ENCODE results near the gene MED1. TPM values are rescaled to one million over a fixed set of nuclear protein-coding genes. Genes with fewer than 3 reads are reported as not detected.

The MED1 gene
- total RNA-seq, 2 experiments from 2014 or later = 24.7 to 28.7 TPM

DNA sequence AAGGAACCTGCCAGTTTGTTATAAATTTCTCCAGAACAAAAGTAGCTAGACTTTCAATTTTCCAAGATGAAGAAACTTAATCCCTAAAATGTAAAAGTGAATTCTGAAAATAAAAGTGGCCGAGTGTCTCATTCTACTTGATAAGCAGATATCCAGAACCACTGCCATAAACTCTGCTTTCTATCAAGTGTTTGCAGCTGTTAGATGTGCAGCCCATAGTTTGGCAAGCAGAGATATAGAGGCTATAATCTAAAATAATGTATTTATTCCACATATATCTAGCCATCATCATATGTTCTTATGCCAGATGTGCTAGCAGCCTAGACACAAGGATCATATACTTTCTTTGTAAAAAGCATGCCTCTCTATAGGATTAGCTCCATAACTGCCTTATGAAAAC, 34.9 kb downstream of the MED1 start:
- Histone ChIP-seq H3K27me3 (ENCODE audit: control insufficient read depth in 1 of 2, insufficient read depth in 2 of 2, low read length in 2 of 2) (no peaks in the 10 kb centered on the region), H3K4me3 (ENCODE audit: low read length) (no peak overlapping the region), H3K9me3 (ENCODE audit: control insufficient read depth in 1 of 2, insufficient read depth in 1 of 2, low read length in 2 of 2) (no peaks in the 10 kb centered on the region), H3K27ac (ENCODE audit: low read depth in 1 of 2, low read length in 2 of 2) (no peak overlapping the region), H3K36me3 (ENCODE audit: insufficient read depth, low read length) (peaks cover 76% of the 10 kb centered on the region), H3K4me1 (ENCODE audit: insufficient read depth, low read length) (no peaks in the 10 kb centered on the region)
- DNase-seq (no peak), ATAC-seq (ENCODE audit: poor library complexity) (no peak)
- ChIA-PET CTCF (interaction anchor here (0.7 kb wide), 2 partner anchors 35 to 44 kb away, joined by 3 read pairs; no protein-coding TSS in a partner anchor), POLR2A (no interaction called here)
- intact Hi-C loops (cut with DNase I, micrococcal nuclease) = loop anchor here in 1 of 2 experiments (10.0 kb wide), 1 partner anchor 141 kb away; no protein-coding TSS in a partner anchor
- Mint-ChIP-seq H3K4me1 (ENCODE audit: low read depth) (no peaks in the 10 kb centered on the region), H3K36me3 (ENCODE audit: low read depth) (peaks cover 73% of the 10 kb centered on the region), H3K27me3 (no peaks in the 10 kb centered on the region), H3K4me3 (no peak overlapping the region), H3K27ac (no peak overlapping the region), H3K9me3 (no peaks in the 10 kb centered on the region)
- TF ChIP-seq, protein P1, sequence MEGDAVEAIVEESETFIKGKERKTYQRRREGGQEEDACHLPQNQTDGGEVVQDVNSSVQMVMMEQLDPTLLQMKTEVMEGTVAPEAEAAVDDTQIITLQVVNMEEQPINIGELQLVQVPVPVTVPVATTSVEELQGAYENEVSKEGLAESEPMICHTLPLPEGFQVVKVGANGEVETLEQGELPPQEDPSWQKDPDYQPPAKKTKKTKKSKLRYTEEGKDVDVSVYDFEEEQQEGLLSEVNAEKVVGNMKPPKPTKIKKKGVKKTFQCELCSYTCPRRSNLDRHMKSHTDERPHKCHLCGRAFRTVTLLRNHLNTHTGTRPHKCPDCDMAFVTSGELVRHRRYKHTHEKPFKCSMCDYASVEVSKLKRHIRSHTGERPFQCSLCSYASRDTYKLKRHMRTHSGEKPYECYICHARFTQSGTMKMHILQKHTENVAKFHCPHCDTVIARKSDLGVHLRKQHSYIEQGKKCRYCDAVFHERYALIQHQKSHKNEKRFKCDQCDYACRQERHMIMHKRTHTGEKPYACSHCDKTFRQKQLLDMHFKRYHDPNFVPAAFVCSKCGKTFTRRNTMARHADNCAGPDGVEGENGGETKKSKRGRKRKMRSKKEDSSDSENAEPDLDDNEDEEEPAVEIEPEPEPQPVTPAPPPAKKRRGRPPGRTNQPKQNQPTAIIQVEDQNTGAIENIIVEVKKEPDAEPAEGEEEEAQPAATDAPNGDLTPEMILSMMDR (IDR thresholded peaks at IDR 0.05) = no peak

DNA sequence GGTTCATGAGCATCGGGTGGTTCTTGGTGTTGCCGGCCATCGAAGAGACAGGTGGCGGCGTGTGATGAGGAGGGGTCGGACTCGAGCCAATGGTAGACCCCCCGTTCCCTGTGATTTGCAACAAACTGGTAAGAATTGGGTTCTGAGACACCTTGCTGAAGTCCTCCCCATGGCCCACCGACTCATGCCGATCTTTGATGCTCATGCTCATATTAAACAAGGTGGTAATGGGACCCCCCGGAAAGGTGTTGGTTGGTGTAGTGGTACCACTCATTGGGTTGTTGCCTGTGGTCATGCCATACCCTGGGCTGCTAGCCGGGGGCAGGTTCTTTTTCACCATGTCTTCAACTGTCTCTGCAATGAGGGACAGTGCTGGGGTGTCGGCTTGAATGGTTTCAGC, 40.8 kb downstream of the MED1 start:
- no peak overlapping the region for H3K4me3 Mint-ChIP-seq
- H3K4me1 Mint-ChIP-seq (ENCODE audit: low read depth) = peaks cover 5% of the 10 kb centered on the region
- Histone ChIP-seq H3K4me1 (ENCODE audit: insufficient read depth, low read length) (no peaks in the 10 kb centered on the region), H3K9me3 (ENCODE audit: control insufficient read depth in 1 of 2, insufficient read depth in 1 of 2, low read length in 2 of 2) (no peaks in the 10 kb centered on the region), H3K4me3 (ENCODE audit: low read length) (no peak overlapping the region), H3K27me3 (ENCODE audit: control insufficient read depth in 1 of 2, insufficient read depth in 2 of 2, low read length in 2 of 2) (no peaks in the 10 kb centered on the region), H3K27ac (ENCODE audit: low read depth in 1 of 2, low read length in 2 of 2) (no peak overlapping the region), H3K36me3 (ENCODE audit: insufficient read depth, low read length) (peaks cover 69% of the 10 kb centered on the region)
- DNase-seq (no peak), ATAC-seq (ENCODE audit: poor library complexity) (no peak)
- POLR2A ChIA-PET = no interaction called here
- CTCF ChIA-PET = no interaction called here
- peaks cover 56% of the 10 kb centered on the region for H3K36me3 Mint-ChIP-seq (ENCODE audit: low read depth)
- TF ChIP-seq, protein P1 (IDR thresholded peaks at IDR 0.05) = no peak
- intact Hi-C loops (cut with DNase I, micrococcal nuclease) = loop anchor here in 1 of 2 experiments (10.0 kb wide), 1 partner anchor 135 kb away; no protein-coding TSS in a partner anchor
- H3K27ac Mint-ChIP-seq = no peak overlapping the region
- H3K9me3 Mint-ChIP-seq = no peaks in the 10 kb centered on the region
- no peaks in the 10 kb centered on the region for H3K27me3 Mint-ChIP-seq

DNA sequence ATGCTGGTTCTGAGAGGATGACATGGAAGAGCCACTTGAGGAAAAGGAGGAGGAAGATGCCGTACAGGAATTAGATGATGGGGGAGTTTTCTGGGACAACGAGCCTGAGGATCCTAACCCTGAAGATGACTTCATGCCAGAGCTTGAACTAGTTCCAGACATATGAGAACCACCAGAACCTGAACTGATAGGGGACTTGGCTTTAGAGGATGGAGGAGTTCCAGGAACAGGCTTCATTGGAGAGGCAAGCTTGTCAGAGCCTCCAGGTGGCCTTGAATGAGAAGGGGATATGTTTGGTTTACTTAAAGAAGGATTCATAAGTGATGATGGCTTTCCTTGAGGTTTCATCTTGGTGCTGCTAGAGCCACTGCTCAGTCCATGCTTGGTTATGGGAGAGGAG, 42.7 kb downstream of the MED1 start:
- intact Hi-C loops (cut with DNase I, micrococcal nuclease) = loop anchor here in 1 of 2 experiments (10.0 kb wide), 1 partner anchor 604 kb away; no protein-coding TSS in a partner anchor

More for the DNA sequence above, 42.7 kb downstream of the MED1 start:
- Histone ChIP-seq H3K4me3 (ENCODE audit: low read length) (no peak overlapping the region), H3K27ac (ENCODE audit: low read depth in 1 of 2, low read length in 2 of 2) (no peak overlapping the region), H3K36me3 (ENCODE audit: insufficient read depth, low read length) (peaks cover 54% of the 10 kb centered on the region), H3K27me3 (ENCODE audit: control insufficient read depth in 1 of 2, insufficient read depth in 2 of 2, low read length in 2 of 2) (no peaks in the 10 kb centered on the region), H3K4me1 (ENCODE audit: insufficient read depth, low read length) (no peaks in the 10 kb centered on the region), H3K9me3 (ENCODE audit: control insufficient read depth in 1 of 2, insufficient read depth in 1 of 2, low read length in 2 of 2) (no peaks in the 10 kb centered on the region)
- peaks cover 44% of the 10 kb centered on the region for H3K36me3 Mint-ChIP-seq (ENCODE audit: low read depth)
- ChIA-PET CTCF (no interaction called here), POLR2A (no interaction called here)
- no peak overlapping the region for H3K27ac Mint-ChIP-seq
- H3K27me3 Mint-ChIP-seq = no peaks in the 10 kb centered on the region
- no peak overlapping the region for H3K4me3 Mint-ChIP-seq
- H3K4me1 Mint-ChIP-seq (ENCODE audit: low read depth) = peaks cover 5% of the 10 kb centered on the region
- no peaks in the 10 kb centered on the region for H3K9me3 Mint-ChIP-seq
- ATAC-seq (ENCODE audit: poor library complexity) (no peak), DNase-seq (no peak)
- TF ChIP-seq, protein P1 (IDR thresholded peaks at IDR 0.05) = no peak
